Sigmoid colon (tissue), 7 donors: ENCODE data around the gene CPB1. TPM values are rescaled to one million over a fixed set of nuclear protein-coding genes. Genes with fewer than 3 reads are reported as not detected.

Source experiments
- DNase-seq: peaks from one replicate; pipeline ENCODE4 v3.0.0-alpha.2; 2019
- H3K27ac ChIP-seq, 4 donors: fragments of 200-600 bp; sonication (generic); one replicate each; pipeline ENCODE4 v1.5.1; 2016 to 2019; ENCODE audit warnings: mild to moderate bottlenecking in 1 of 4
- H3K27me3 ChIP-seq, 3 donors: fragments of 200-600 bp; sonication (generic); one replicate each; pipeline ENCODE4 v1.5.1; 2019; ENCODE audit warnings: mild to moderate bottlenecking in 1 of 3
- H3K36me3 ChIP-seq, 4 donors: fragments of 200-600 bp; sonication (generic); one replicate each; pipeline ENCODE4 v1.5.1; 2016 to 2019
- H3K4me1 ChIP-seq, 4 donors: fragments of 200-600 bp; sonication (generic); one replicate each; pipeline ENCODE4 v1.5.1; 2017 to 2019
- H3K4me3 ChIP-seq, 4 donors: fragments of 200-600 bp; sonication (generic); one replicate each; pipeline ENCODE4 v1.5.1; 2017 to 2019; ENCODE audit warnings: mild to moderate bottlenecking in 2 of 4, moderate library complexity in 1 of 4
- H3K9me3 ChIP-seq, 4 donors: fragments of 200-600 bp in 3 of 4; sonication (generic) in 3 of 4; one replicate each; pipeline versions ENCODE4 v1.5.1 to v1.6.1; 2013 to 2019
- CTCF ChIP-seq, 4 experiments: fragments of 450-650 bp in 3 of 4; fragments of 200-600 bp in 1 of 4; IDR thresholded peaks; one replicate each; pipeline ENCODE4 v1.5.1; 2016 to 2019; ENCODE audit warnings: antibody characterized with exemption in 4 of 4, mild to moderate bottlenecking in 3 of 4, moderate library complexity in 2 of 4
- EP300 ChIP-seq, 4 donors: sonication (generic); formaldehyde crosslinking; IDR thresholded peaks; one replicate each; pipeline ENCODE4 v1.6.1; 2017; ENCODE audit warnings: antibody characterized with exemption in 4 of 4
- POLR2A ChIP-seq, 2 donors: fragments of 450-650 bp; IDR thresholded peaks; one replicate each; pipeline ENCODE4 v1.6.1; 2016; ENCODE audit warnings: antibody characterized with exemption in 2 of 2, mild to moderate bottlenecking in 2 of 2, moderate library complexity in 2 of 2
- POLR2AphosphoS5 ChIP-seq, 4 donors: sonication (generic); formaldehyde crosslinking; IDR thresholded peaks; one replicate each; pipeline ENCODE4 v1.6.1; 2017; ENCODE audit warnings: antibody characterized with exemption in 4 of 4
- WGBS, 2 donors: extraction: QIAGEN DNeasy Blood & Tissue Kit; methylation state at CpG; one replicate each; pipeline ENCODE4 v1.1.7; 2013; 5-methylcytosine and 5-hydroxymethylcytosine counted together
- intact Hi-C: fragments of 100-400 bp; cut with DNase I; formaldehyde crosslinking; loops from one replicate; pipeline ENCODE4 v1.15.1; 2023
- polyA plus RNA-seq, 3 donors: library from polyadenylated mRNA; stranded (reverse); fragments of 200-250 nt; gene quantifications; one replicate each; pipeline ENCODE4 v1.2.3, GENCODE V29; 2013
- total RNA-seq, 4 donors: library from RNA; depleted of rRNA; stranded (reverse); fragments of >200 nt; gene quantifications; one replicate each; pipeline ENCODE4 v1.1.0, GENCODE V29; 2016
- donor health status: healthy with polysubstance abuse.
- donor health status: Bipolar disorder and iron deficiency.
- donor health status: healthy.

The CPB1 gene
- total and polyA plus RNA-seq, 7 donors, result 0.22 to 11.4 (median 2.0) TPM; not detected in 3

- Histone ChIP-seq H3K9me3 (no peaks in the 10 kb centered on the region), H3K27me3 (no peaks in the 10 kb centered on the region), H3K36me3 (no peaks in the 10 kb centered on the region), H3K4me3 (no peak overlapping the region), H3K4me1 (no peaks in the 10 kb centered on the region), H3K27ac (no peak overlapping the region)
- 73 to 80% methylated on average over 2 of the region's 2 CpGs for WGBS, 2 donors
- TF ChIP-seq POLR2A (IDR thresholded peaks at IDR 0.05) (no peak), CTCF (IDR thresholded peaks at IDR 0.05) (no peak), EP300 (IDR thresholded peaks at IDR 0.05) (no peak), POLR2AphosphoS5 (IDR thresholded peaks at IDR 0.05) (no peak)
- intact Hi-C loops, result no loop called here
- no peak for DNase-seq
Observed at GRCh38 chr3:148889828-148890227, 62.2 kb downstream of the CPB1 start.

DNA sequence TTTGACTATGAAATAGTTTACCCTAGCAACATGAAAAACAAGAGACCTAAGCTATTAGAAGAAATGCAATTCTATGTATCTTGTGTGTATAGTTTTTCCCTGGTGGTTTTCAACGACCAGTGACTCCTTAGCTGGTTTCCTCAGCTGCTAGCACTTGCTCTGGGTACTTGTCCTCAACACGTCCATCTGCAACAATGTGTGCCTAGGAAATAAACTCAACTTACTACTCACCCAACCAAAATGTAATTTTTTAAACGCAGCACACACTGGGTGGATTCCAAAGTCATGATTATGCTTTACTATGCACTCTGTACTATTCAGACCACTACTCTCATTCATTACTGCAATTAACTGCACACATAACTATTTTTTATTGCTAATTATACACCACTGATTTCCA, 68.5 kb downstream of the CPB1 start:
- DNase-seq, result no peak
- Histone ChIP-seq H3K27ac (no peak overlapping the region), H3K36me3 (no peaks in the 10 kb centered on the region), H3K27me3 (no peaks in the 10 kb centered on the region), H3K4me1 (no peaks in the 10 kb centered on the region), H3K4me3 (no peak overlapping the region), H3K9me3 (no peaks in the 10 kb centered on the region)
- TF ChIP-seq POLR2AphosphoS5 (IDR thresholded peaks at IDR 0.05) (no peak), EP300 (IDR thresholded peaks at IDR 0.05) (no peak), POLR2A (IDR thresholded peaks at IDR 0.05) (no peak), CTCF (IDR thresholded peaks at IDR 0.05) (no peak)
- intact Hi-C loops, result no loop called here
- WGBS, 2 donors, result 35 to 71% methylated on average over 3 of the region's 3 CpGs

GRCh38 chr3:148901987-148902791, 74.6 kb downstream of the CPB1 start:
- intact Hi-C loops, result no loop called here
- Histone ChIP-seq H3K9me3 (no peaks in the 10 kb centered on the region), H3K4me3 (no peak overlapping the region), H3K36me3 (no peaks in the 10 kb centered on the region), H3K27ac (no peak overlapping the region), H3K4me1 (no peaks in the 10 kb centered on the region), H3K27me3 (no peaks in the 10 kb centered on the region)
- 72 to 78% methylated on average over 4 of the region's 4 CpGs for WGBS, 2 donors
- DNase-seq, result no peak
- TF ChIP-seq POLR2A (IDR thresholded peaks at IDR 0.05) (no peak), CTCF (IDR thresholded peaks at IDR 0.05) (no peak), EP300 (IDR thresholded peaks at IDR 0.05) (no peak), POLR2AphosphoS5 (IDR thresholded peaks at IDR 0.05) (no peak)

- H3K4me1 ChIP-seq, result no peaks in the 10 kb centered on the region
- intact Hi-C loops, result no loop called here
- TF ChIP-seq EP300 (IDR thresholded peaks at IDR 0.05), result no peak
- no peak for TF ChIP-seq POLR2AphosphoS5 (IDR thresholded peaks at IDR 0.05)
- H3K27ac ChIP-seq, result no peak overlapping the region
- no peaks in the 10 kb centered on the region for H3K27me3 ChIP-seq
- no peak for DNase-seq
- no peak overlapping the region for H3K4me3 ChIP-seq
- H3K9me3 ChIP-seq, result no peaks in the 10 kb centered on the region
- WGBS, 2 donors, result 67 to 83% methylated on average over 2 of the region's 2 CpGs
- H3K36me3 ChIP-seq, result no peaks in the 10 kb centered on the region
Observed at GRCh38 chr3:148903022-148903442, 75.4 kb downstream of the CPB1 start.

DNA sequence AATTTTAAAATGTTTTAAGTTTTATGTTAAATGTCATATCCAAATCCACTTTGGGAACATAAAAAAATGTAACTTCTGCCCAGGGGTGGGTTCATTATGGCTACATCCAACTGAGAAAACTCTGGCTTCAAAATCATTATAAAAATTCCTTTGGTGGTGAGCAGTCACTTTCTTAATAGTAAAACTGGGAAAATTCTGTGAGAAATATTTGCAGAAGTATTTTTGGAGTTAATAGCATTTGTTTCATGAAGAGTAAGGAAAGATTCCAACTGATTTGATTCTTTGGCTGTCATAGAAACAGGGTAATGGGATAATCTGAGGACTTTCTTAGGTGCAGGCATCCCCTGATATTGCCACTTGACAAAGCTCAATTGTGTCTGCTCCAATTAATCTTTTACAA, 76.3 kb downstream of the CPB1 start:
- Histone ChIP-seq H3K9me3 (no peaks in the 10 kb centered on the region), H3K36me3 (no peaks in the 10 kb centered on the region), H3K4me3 (no peak overlapping the region), H3K27ac (no peak overlapping the region), H3K4me1 (no peaks in the 10 kb centered on the region), H3K27me3 (no peaks in the 10 kb centered on the region)
- no peak for DNase-seq
- TF ChIP-seq CTCF (IDR thresholded peaks at IDR 0.05), result no peak
- intact Hi-C loops, result no loop called here
